Colonic mucosa (tissue), 4 donors: Measurements from ENCODE around the gene HIVEP3. TPM values are rescaled to one million over a fixed set of nuclear protein-coding genes. Genes with fewer than 3 reads are reported as not detected.

ENCODE experiments used
- DNase-seq: peaks from one replicate; pipeline ENCODE4 v3.0.0-alpha.2; 2020
- H3K27ac ChIP-seq: fragments of 200-600 bp; one replicate; pipeline ENCODE4 v1.8.0; 2021
- H3K27me3 ChIP-seq: fragments of 200-600 bp; one replicate; pipeline ENCODE4 v1.8.0; 2021
- H3K36me3 ChIP-seq: fragments of 200-600 bp; one replicate; pipeline ENCODE4 v1.8.0; 2021
- H3K4me1 ChIP-seq: fragments of 200-600 bp; one replicate; pipeline ENCODE4 v1.8.0; 2021; ENCODE audit warnings: mild to moderate bottlenecking
- H3K4me3 ChIP-seq: fragments of 200-600 bp; one replicate; pipeline ENCODE4 v1.8.0; 2021
- H3K9ac ChIP-seq, 2 donors: one replicate each; pipeline ENCODE4 v1.7.0; 2013; ENCODE audit warnings: control low read depth in 2 of 2, low read depth in 2 of 2, low read length in 2 of 2
- H3K9me3 ChIP-seq: fragments of 200-600 bp; one replicate; pipeline ENCODE4 v1.8.0; 2021
- CTCF ChIP-seq: fragments of 200-600 bp; IDR thresholded peaks from one replicate; pipeline ENCODE4 v1.8.0; 2022; ENCODE audit warnings: antibody characterized with exemption, mild to moderate bottlenecking
- intact Hi-C: fragments of 100-400 bp; cut with DNase I; formaldehyde crosslinking; loops from one replicate; pipeline ENCODE4 v1.14.1; 2022
- total RNA-seq, 2 donors: library from RNA; stranded (reverse); fragmentation: NEBNext Ultra II Directional in 1 of 2; extraction: Animal tissue kit (Norgen Biotek cat#: 25700) in 1 of 2; gene quantifications; one replicate each; pipeline ENCODE4 v1.2.1, GENCODE V29; 2021
- donor health status: healthy.
- donor health status: DM: no; HTN: no; CAD: no.
- donor health status: DM: no; HTN: no; CAD: no.

Gene HIVEP3
- total RNA-seq, 2 donors from 2014 or later, result 1.9 to 3.3 TPM

GRCh38 chr1:41777695-41778094 is 141.0 kb downstream of the HIVEP3 start:
- DNase-seq, result no peak
- Histone ChIP-seq H3K36me3 (no peaks in the 10 kb centered on the region), H3K27me3 (no peaks in the 10 kb centered on the region), H3K27ac (no peak overlapping the region), H3K9ac (no peak overlapping the region), H3K4me3 (no peak overlapping the region), H3K4me1 (no peaks in the 10 kb centered on the region), H3K9me3 (no peaks in the 10 kb centered on the region)
- intact Hi-C loops, result no loop called here
- TF ChIP-seq CTCF, result no peak

- no peaks in the 10 kb centered on the region for H3K4me1 ChIP-seq
- no peaks in the 10 kb centered on the region for H3K36me3 ChIP-seq
- H3K4me3 ChIP-seq, result no peak overlapping the region
- no peak for TF ChIP-seq CTCF
- H3K27ac ChIP-seq, result no peak overlapping the region
- no peaks in the 10 kb centered on the region for H3K27me3 ChIP-seq
- intact Hi-C loops, result no loop called here
- DNase-seq, result no peak
- H3K9ac ChIP-seq, result no peak overlapping the region
- no peaks in the 10 kb centered on the region for H3K9me3 ChIP-seq
Measured at GRCh38 chr1:41776891-41777441, 141.8 kb downstream of the HIVEP3 start.

- Histone ChIP-seq H3K9ac (no peak overlapping the region), H3K4me1 (no peaks in the 10 kb centered on the region), H3K36me3 (no peaks in the 10 kb centered on the region), H3K27me3 (no peaks in the 10 kb centered on the region), H3K4me3 (no peak overlapping the region), H3K27ac (no peak overlapping the region), H3K9me3 (no peaks in the 10 kb centered on the region)
- no peak for DNase-seq
- TF ChIP-seq CTCF, result no peak
- intact Hi-C loops, result no loop called here
Measured at GRCh38 chr1:41775956-41776585, 142.7 kb downstream of the HIVEP3 start.

GRCh38 chr1:41774471-41774990 is 144.2 kb downstream of the HIVEP3 start:
- Histone ChIP-seq H3K9me3 (no peaks in the 10 kb centered on the region), H3K9ac (no peak overlapping the region), H3K4me1 (no peaks in the 10 kb centered on the region), H3K4me3 (no peak overlapping the region), H3K36me3 (no peaks in the 10 kb centered on the region), H3K27me3 (no peaks in the 10 kb centered on the region), H3K27ac (no peak overlapping the region)
- TF ChIP-seq CTCF, result no peak
- no peak for DNase-seq
- intact Hi-C loops, result no loop called here

GRCh38 chr1:41773842-41774241 is 144.9 kb downstream of the HIVEP3 start:
- intact Hi-C loops, result no loop called here
- H3K27me3 ChIP-seq, result no peaks in the 10 kb centered on the region
- TF ChIP-seq CTCF, result no peak
- H3K9ac ChIP-seq, result no peak overlapping the region
- no peak overlapping the region for H3K27ac ChIP-seq
- H3K9me3 ChIP-seq, result no peaks in the 10 kb centered on the region
- H3K36me3 ChIP-seq, result no peaks in the 10 kb centered on the region
- no peaks in the 10 kb centered on the region for H3K4me1 ChIP-seq
- no peak for DNase-seq
- no peak overlapping the region for H3K4me3 ChIP-seq
